Thymus (tissue), 11 donors: ENCODE results near the gene NUP210. TPM values are rescaled to one million over a fixed set of nuclear protein-coding genes. Genes with fewer than 3 reads are reported as not detected.

Experiments used
- DNase-seq, 9 donors: peaks; one replicate each; pipeline ENCODE4 v3.0.0-alpha.2; 2013; ENCODE audit warnings: low spot score in 9 of 9, low read depth in 6 of 9, missing footprints in 1 of 9
- H3K27ac ChIP-seq, 2 donors: one replicate each; pipeline ENCODE4 v1.5.1; 2013; ENCODE audit warnings: control low read depth in 1 of 2, low read depth in 1 of 2, low read length in 1 of 2, mild to moderate bottlenecking in 1 of 2, moderate library complexity in 1 of 2
- H3K27me3 ChIP-seq, 2 donors: one replicate each; pipeline ENCODE4 v1.5.1; 2013; ENCODE audit warnings: low read length in 1 of 2; ENCODE audit not compliant: control insufficient read depth in 2 of 2, insufficient read depth in 1 of 2
- H3K36me3 ChIP-seq, 2 donors: one replicate each; pipeline ENCODE4 v1.5.1; 2013; ENCODE audit warnings: low read length in 1 of 2, mild to moderate bottlenecking in 1 of 2, moderate library complexity in 1 of 2; ENCODE audit not compliant: control insufficient read depth in 2 of 2, insufficient read depth in 2 of 2
- H3K4me1 ChIP-seq, 2 donors: one replicate each; pipeline ENCODE4 v1.5.1; 2013; ENCODE audit warnings: low read length in 2 of 2; ENCODE audit not compliant: control insufficient read depth in 2 of 2, insufficient read depth in 2 of 2
- H3K4me3 ChIP-seq, 2 donors: one replicate each; pipeline ENCODE4 v1.5.1; 2013; ENCODE audit warnings: low read length in 2 of 2, control low read depth in 1 of 2, mild to moderate bottlenecking in 1 of 2
- H3K9me3 ChIP-seq, 2 donors: one replicate each; pipeline ENCODE4 v1.5.1; 2013; ENCODE audit warnings: low read length in 1 of 2, mild to moderate bottlenecking in 1 of 2; ENCODE audit not compliant: control insufficient read depth in 2 of 2, insufficient read depth in 1 of 2
- WGBS: extraction: QIAGEN DNeasy Blood & Tissue Kit; methylation state at CpG from one replicate; pipeline ENCODE4 v1.1.7; 2013; 5-methylcytosine and 5-hydroxymethylcytosine counted together
- polyA plus RNA-seq: library from polyadenylated mRNA; stranded (reverse); fragments of 200-250 nt; gene quantifications from one replicate; pipeline ENCODE4 v1.2.3, GENCODE V29; 2013
- total RNA-seq: library from RNA; stranded (reverse); fragments of 120-200 nt; gene quantifications from one replicate; pipeline ENCODE4 v1.2.4, GENCODE V29; 2013
- donor health status: healthy.

Gene NUP210
- total and polyA plus RNA-seq, 2 donors: 22.9 to 23.8 TPM

DNA sequence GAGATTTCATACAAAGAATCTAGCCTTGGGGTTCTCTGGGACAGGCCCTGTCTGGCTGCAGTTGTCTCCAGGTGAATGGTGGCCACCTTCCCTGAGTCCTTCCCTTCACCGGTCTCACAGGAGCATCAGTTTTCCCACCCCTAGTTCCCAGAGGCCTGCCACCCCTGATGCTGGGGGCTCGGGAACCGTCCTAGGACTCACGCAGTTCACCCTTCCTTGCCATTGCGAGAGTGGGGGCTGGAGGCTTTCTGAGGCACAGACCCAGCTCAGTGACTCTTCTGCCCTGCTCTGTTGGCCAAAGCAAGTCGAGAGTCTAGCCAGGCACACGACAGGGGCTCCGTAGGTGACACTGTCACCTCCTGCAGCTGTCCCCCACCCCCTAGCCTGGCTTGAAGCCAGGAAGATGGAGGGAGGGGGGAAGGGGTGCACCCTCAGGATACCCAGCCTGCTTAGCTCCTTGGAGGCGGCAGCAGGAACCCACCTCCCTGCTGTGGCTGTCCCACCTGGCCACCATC, 130.3 kb downstream of the NUP210 start:
- no peak for DNase-seq
- 85% methylated on average over 9 of the region's 9 CpGs for WGBS
- H3K4me3 ChIP-seq: no peak overlapping the region

DNA sequence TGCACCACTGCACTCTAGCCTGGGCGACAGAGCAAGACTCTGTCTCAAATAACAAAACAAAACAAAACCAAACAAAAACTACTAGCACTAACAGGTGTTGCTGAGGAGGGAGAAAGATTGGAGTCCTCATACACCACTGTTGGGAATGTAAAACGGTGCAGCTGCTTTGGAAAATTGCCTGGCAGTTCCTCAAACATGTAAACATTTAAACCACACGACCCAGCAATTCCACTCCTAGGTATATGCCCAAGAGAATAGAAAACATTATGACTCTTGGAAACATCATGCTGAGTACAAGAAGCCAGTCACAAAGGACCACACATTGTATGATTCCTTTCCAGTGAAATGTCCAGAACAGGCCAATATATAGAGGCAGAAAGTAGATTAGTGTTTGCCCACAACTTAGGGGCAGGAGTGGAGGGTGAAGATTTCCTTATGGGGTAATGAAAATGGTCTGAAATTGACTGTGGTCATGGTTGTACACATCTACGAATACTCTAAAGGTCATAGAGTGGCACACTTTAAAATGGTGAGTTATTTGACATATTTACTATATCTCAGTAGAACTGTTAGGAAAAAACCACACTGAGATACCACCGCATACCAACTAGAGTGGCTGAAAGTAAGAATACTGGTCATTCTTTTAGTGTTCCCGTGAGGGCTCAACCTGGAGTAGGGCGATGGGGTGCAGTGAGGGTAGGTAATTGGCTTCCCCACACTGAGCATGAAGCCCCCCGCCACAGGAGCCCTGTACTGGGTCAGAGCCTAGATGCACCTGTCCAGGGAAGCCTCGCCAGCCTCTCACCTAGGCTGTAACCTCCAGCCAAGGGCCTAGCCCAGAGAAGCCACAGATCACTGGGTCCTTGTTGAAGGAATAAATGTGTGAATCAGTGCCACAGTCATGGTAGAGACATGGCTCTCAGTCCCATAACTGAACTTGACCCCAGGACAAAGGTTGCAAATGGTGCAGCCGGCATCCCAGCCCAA, 131.1 kb downstream of the NUP210 start:
- Histone ChIP-seq H3K9me3 (peaks cover 8 to 25% of the 10 kb centered on the region in 2 donors), H3K4me1 (no peaks in the 10 kb centered on the region), H3K4me3 (no peak overlapping the region), H3K36me3 (no peaks in the 10 kb centered on the region), H3K27me3 (peaks cover under 1 to 20% of the 10 kb centered on the region in 2 donors), H3K27ac (no peak overlapping the region)
- 94% methylated on average over 10 of the region's 10 CpGs for WGBS
- DNase-seq: no peak

More for the DNA sequence above, 130.3 kb downstream of the NUP210 start:
- Histone ChIP-seq H3K9me3 (peaks cover 4 to 17% of the 10 kb centered on the region in 2 donors), H3K27me3 (peaks cover 0 to 12% of the 10 kb centered on the region in 2 donors), H3K27ac (no peak overlapping the region), H3K4me1 (no peaks in the 10 kb centered on the region), H3K36me3 (no peaks in the 10 kb centered on the region)

DNA sequence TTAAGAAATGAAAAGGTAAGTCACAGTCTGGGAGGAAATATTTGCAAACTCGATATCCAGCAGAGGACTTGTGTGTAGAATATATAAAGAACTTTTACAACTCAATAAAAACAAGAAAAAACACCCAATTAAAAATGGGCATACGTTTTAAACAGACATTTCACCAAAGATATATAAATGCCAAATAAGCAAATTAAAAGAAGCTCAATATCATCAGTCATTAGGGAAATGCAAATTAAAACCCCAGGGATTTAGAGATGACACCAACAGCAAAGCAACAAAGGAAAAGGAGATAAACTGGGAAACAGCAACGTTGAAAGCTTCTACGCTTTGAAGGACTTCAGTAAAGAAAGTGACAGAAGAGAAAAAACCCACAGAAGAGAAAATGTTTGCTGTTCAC, 132.3 kb downstream of the NUP210 start:
- Histone ChIP-seq H3K4me1 (no peaks in the 10 kb centered on the region), H3K9me3 (peaks cover 14 to 34% of the 10 kb centered on the region in 2 donors), H3K4me3 (no peak overlapping the region), H3K36me3 (no peaks in the 10 kb centered on the region), H3K27ac (no peak overlapping the region), H3K27me3 (peaks cover 11 to 30% of the 10 kb centered on the region in 2 donors)
- no peak for DNase-seq
- 91% methylated on average over 4 of the region's 4 CpGs for WGBS

DNA sequence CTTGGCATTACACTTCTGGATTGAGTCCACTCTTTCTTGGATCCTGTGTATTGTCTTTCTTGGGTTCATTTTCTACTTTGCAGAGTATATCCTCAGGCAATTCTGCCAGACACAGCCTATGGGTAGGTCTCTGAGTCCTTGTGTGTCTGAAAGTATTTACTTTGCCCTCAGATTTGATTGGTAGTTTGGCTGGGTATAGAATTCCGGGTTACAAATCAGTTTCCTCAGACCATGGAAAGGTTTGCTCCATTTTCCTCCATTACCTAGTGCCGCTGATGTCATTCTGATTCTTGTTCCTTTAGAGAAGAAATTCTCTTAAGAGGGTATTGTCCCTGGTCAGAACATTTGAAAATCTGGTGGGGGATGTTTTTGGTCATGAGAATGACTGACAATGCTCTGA, 133.2 kb downstream of the NUP210 start:
- no peak for DNase-seq

DNA sequence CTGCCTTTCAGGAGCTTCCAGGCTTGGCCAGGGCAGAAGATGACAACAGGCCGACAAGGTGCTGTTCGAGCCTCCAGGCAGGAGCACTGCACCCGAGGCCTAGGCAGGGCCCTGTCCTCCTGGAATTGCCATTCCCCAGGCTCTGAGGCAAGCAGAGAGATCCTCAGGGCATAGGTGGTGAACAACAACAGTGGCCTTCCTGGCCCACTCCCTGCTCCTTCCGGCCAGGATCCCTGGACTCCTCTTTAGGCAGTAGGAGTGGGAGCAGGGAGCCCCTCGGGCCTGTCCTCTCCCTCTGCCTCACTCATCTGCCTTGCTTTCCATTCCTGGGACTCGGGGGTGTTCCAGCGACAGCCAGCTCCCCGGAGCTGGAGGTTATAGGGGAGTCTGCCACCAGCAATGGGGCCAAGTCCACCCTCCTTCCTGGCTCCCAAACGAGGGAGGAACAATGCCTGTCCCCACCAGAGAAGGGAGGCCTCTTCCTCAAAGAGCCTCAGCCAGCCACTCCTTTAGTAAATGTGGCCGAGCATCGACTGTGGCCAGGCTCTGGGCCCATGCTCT, 135.0 kb downstream of the NUP210 start:
- no peak for DNase-seq
- H3K4me3 ChIP-seq: no peak overlapping the region
- peaks cover 14 to 37% of the 10 kb centered on the region in 2 donors for H3K9me3 ChIP-seq
- WGBS: 97% methylated on average over 11 of the region's 11 CpGs
- H3K27me3 ChIP-seq: peaks cover 32 to 54% of the 10 kb centered on the region in 2 donors
- H3K27ac ChIP-seq: no peak overlapping the region
- peaks cover 0 to 15% of the 10 kb centered on the region in 2 donors for H3K4me1 ChIP-seq
- H3K36me3 ChIP-seq: no peaks in the 10 kb centered on the region

More for the DNA sequence above, 133.2 kb downstream of the NUP210 start:
- Histone ChIP-seq H3K27ac (no peak overlapping the region), H3K4me1 (peaks cover 0 to 4% of the 10 kb centered on the region in 2 donors), H3K9me3 (peaks cover 14 to 37% of the 10 kb centered on the region in 2 donors), H3K36me3 (no peaks in the 10 kb centered on the region), H3K27me3 (peaks cover 20 to 36% of the 10 kb centered on the region in 2 donors), H3K4me3 (no peak overlapping the region)
- WGBS: 96% methylated on average over 2 of the region's 2 CpGs

DNA sequence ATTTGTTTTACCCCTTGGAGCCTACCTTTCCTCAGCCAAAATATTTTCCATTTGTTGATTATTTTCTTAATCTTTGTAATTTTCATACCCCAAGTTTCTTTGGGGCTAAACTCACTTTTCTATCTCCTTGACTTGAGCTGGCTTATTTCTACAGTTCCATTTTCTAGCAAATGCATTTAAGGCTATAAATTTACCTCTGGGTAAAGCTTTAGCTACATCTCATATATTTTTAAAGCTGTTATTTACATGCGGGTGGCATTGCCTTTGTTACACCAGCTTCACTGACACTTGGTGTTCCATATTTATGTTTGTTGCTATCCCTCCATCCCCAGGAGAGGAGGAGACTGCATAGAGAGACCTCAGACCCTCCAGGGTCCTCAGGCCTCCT, 136.3 kb downstream of the NUP210 start:
- no peak overlapping the region for H3K27ac ChIP-seq
- DNase-seq: no peak
- H3K27me3 ChIP-seq: peaks cover 32 to 62% of the 10 kb centered on the region in 2 donors
- H3K9me3 ChIP-seq: peaks cover 14 to 37% of the 10 kb centered on the region in 2 donors
- H3K4me1 ChIP-seq: peaks cover 0 to 15% of the 10 kb centered on the region in 2 donors
- H3K4me3 ChIP-seq: no peak overlapping the region
- no peaks in the 10 kb centered on the region for H3K36me3 ChIP-seq
- WGBS: 98% methylated on average over 1 of the region's 1 CpG

DNA sequence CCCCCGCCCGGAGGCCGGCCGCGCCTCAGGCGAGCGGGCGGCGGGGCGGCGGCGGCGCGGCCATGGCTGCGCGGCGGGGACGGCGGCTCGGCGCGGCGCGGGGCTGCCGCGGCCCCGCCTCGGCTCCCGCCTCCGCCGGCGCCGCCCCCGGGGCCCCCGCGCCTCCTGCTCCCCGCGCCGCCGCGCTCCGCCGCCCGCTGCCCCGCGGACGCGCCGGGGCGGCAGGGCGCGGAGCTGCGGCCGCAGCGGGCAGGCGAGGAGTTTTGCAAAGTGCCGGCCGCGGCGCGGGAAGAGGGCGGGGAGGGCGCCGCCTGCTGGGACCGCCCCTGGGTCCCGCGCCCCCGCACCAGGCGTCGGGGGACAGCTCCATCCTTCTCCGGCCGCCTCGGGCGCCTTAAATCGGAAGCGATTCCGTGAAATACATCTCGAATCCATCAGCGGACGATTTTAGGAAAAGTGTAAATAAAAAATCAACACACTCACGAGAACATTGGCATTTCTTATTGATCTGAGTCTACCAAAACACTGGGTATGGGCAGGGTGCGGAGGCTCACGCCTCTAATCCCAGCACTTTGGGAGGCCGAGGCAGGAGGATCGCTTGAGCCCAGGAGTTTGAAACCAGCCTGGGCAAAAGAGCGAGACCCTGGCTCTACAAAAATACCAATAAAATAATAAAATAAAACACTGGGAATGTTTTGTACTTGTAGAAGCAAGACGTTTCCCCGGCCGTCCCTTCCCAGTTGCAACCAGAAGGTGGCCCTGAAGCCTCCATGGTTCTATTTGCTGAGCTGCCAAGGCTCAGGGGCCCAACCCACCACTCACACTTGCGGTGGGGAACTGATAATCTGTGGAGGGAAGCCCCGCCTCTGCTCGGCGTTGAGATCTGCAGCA, 136.9 kb downstream of the NUP210 start:
- peaks cover 32 to 64% of the 10 kb centered on the region in 2 donors for H3K27me3 ChIP-seq

DNA sequence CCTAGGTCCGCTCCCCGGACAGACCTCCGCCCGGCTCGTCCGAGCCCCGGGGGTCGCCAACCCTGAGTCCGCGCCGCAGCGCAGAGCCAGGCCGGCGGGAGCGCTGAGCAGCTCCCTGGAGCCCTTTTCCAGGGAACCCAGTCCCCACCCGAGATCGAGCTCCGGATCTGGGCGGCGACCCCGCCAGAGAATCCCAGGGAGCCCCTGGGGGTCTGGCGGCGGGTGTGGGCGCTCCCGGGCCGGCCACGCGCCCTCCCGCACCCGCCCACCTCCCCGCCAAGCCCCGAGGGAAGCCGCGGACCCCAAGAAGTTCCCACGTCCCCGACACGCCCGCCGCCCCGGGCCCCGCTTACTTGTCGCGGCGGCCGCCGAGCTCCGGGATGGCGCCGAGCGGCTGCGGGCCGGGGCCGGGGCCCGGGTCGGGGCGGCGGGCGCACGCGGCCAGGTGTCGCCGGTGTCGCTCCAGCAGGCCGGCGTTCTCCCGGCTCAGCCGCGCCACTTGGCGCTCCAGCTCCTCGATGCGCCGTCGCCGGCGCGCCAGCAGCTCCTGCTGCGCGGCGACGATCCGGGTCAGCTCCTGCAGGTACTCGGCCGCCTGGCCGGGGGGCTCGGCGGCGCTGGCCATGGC, 137.7 kb downstream of the NUP210 start:
- no peaks in the 10 kb centered on the region for H3K36me3 ChIP-seq
- peak overlapping the region; percentile 26 to 54 for H3K4me3 ChIP-seq
- peak overlapping the region in 1 of 2 donors; percentile 62 for H3K27ac ChIP-seq
- H3K4me1 ChIP-seq: peaks cover 0 to 18% of the 10 kb centered on the region in 2 donors
- DNase-seq: no peak
- peaks cover 14 to 37% of the 10 kb centered on the region in 2 donors for H3K9me3 ChIP-seq
- WGBS: 2% methylated on average over 87 of the region's 87 CpGs
- H3K27me3 ChIP-seq: peaks cover 32 to 64% of the 10 kb centered on the region in 2 donors

More for the DNA sequence above, 136.9 kb downstream of the NUP210 start:
- Histone ChIP-seq H3K4me1 (peaks cover 0 to 15% of the 10 kb centered on the region in 2 donors), H3K36me3 (no peaks in the 10 kb centered on the region), H3K4me3 (peak overlapping the region in 1 of 2 donors; percentile 54), H3K9me3 (peaks cover 14 to 37% of the 10 kb centered on the region in 2 donors), H3K27ac (no peak overlapping the region)
- WGBS: 4% methylated on average over 93 of the region's 93 CpGs
- peak in 1 of 9 donors; percentile 23 for DNase-seq
